GM23248 (cell line): ENCODE data around the gene CPNE5. TPM values are rescaled to one million over a fixed set of nuclear protein-coding genes. Genes with fewer than 3 reads are reported as not detected.

Experiments
- DNase-seq: peaks from one replicate; pipeline ENCODE4 v3.0.0-alpha.2; 2015
- H2AFZ ChIP-seq: fragments of 200-600 bp; sonication (generic); 2 replicates; pipeline ENCODE4 v1.6.1; 2016; ENCODE audit warnings: antibody characterized with exemption
- H3F3A ChIP-seq: fragments of 200-600 bp; sonication (generic); 2 replicates; pipeline ENCODE4 v1.6.1; 2016; ENCODE audit warnings: mild to moderate bottlenecking, antibody characterized with exemption, mixed run types; ENCODE audit not compliant: insufficient read depth
- H3K27ac ChIP-seq: fragments of 200-600 bp; sonication (generic); 2 replicates; pipeline ENCODE4 v1.5.1; 2016; ENCODE audit warnings: mild to moderate bottlenecking
- H3K27me3 ChIP-seq: fragments of 200-600 bp; sonication (generic); replicated peaks from 2 replicates; pipeline ENCODE4 v1.6.1; 2016; ENCODE audit warnings: mild to moderate bottlenecking; ENCODE audit not compliant: insufficient read depth
- H3K36me3 ChIP-seq: fragments of 200-600 bp; sonication (generic); 2 replicates; pipeline ENCODE4 v1.6.1; 2016; ENCODE audit warnings: low read depth, mild to moderate bottlenecking
- H3K4me1 ChIP-seq: fragments of 200-600 bp; sonication (generic); 2 replicates; pipeline ENCODE4 v1.6.1; 2016; ENCODE audit warnings: mild to moderate bottlenecking; ENCODE audit not compliant: insufficient read depth
- H3K4me2 ChIP-seq: fragments of 200-600 bp; sonication (generic); one replicate; pipeline ENCODE4 v1.6.1; 2016; ENCODE audit warnings: mild to moderate bottlenecking; ENCODE audit not compliant: unreplicated experiment
- H3K4me3 ChIP-seq: fragments of 200-600 bp; sonication (generic); 2 replicates; pipeline ENCODE4 v1.5.1; 2016; ENCODE audit warnings: mild to moderate bottlenecking
- H3K79me2 ChIP-seq: fragments of 200-600 bp; sonication (generic); 2 replicates; pipeline ENCODE4 v1.6.1; 2016; ENCODE audit warnings: mild to moderate bottlenecking; ENCODE audit not compliant: insufficient read depth
- H3K9ac ChIP-seq: fragments of 200-600 bp; sonication (generic); 2 replicates; pipeline ENCODE4 v1.6.1; 2016; ENCODE audit warnings: mild to moderate bottlenecking
- H3K9me2 ChIP-seq: fragments of 200-600 bp; sonication (generic); 2 replicates; pipeline ENCODE4 v1.6.1; 2016; ENCODE audit warnings: mixed run types, mild to moderate bottlenecking, moderate library complexity; ENCODE audit not compliant: insufficient read depth
- H3K9me3 ChIP-seq: fragments of 200-600 bp; sonication (generic); one replicate; pipeline ENCODE4 v1.6.1; 2017; ENCODE audit warnings: low read depth
- H4K20me1 ChIP-seq: fragments of 200-600 bp; sonication (generic); 2 replicates; pipeline ENCODE4 v1.6.0; 2016; ENCODE audit not compliant: insufficient read depth
- EZH2 ChIP-seq: fragments of 200-600 bp; sonication (generic); IDR thresholded peaks from 2 replicates; pipeline ENCODE4 v1.6.1; 2018; ENCODE audit warnings: antibody characterized with exemption, mild to moderate bottlenecking; ENCODE audit not compliant: insufficient read depth, poor library complexity, severe bottlenecking
- EZH2phosphoT487 ChIP-seq: fragments of 200-600 bp; sonication (generic); IDR thresholded peaks from 2 replicates; pipeline ENCODE4 v1.6.1; 2018; ENCODE audit warnings: antibody characterized with exemption, moderate library complexity, mild to moderate bottlenecking, low read depth; ENCODE audit not compliant: insufficient read depth
- WGBS, 2 experiments: methylation state at CpG; one replicate each; pipeline ENCODE4 v1.1.6; 2015 to 2017; ENCODE audit warnings: low lambda C conversion rate in 2 of 2, low coverage in 1 of 2; ENCODE audit errors: missing lambda C conversion rate in 2 of 2; 5-methylcytosine and 5-hydroxymethylcytosine counted together
- in situ Hi-C: fragments of 300-500 bp; cut with MboI; formaldehyde crosslinking; loops from 2 replicates; pipeline ENCODE4 v1.15.0; 2020
- polyA plus RNA-seq: library from polyadenylated mRNA; unstranded; fragments of >200 nt; fragmentation: Nextera tagmentation; extraction: Ambion mirVana; gene quantifications from 2 replicates; pipeline ENCODE4 v1.2.1, GENCODE V29; 2016
- total RNA-seq: library from RNA; depleted of rRNA; stranded (reverse); fragments of >200 nt; shearing (Covaris generic); gene quantifications from 2 replicates; pipeline ENCODE4 v1.2.3, GENCODE V29; 2014

CPNE5 gene
- total and polyA plus RNA-seq, 2 experiments from 2014 or later: 0.23 TPM; not detected in 1

DNA sequence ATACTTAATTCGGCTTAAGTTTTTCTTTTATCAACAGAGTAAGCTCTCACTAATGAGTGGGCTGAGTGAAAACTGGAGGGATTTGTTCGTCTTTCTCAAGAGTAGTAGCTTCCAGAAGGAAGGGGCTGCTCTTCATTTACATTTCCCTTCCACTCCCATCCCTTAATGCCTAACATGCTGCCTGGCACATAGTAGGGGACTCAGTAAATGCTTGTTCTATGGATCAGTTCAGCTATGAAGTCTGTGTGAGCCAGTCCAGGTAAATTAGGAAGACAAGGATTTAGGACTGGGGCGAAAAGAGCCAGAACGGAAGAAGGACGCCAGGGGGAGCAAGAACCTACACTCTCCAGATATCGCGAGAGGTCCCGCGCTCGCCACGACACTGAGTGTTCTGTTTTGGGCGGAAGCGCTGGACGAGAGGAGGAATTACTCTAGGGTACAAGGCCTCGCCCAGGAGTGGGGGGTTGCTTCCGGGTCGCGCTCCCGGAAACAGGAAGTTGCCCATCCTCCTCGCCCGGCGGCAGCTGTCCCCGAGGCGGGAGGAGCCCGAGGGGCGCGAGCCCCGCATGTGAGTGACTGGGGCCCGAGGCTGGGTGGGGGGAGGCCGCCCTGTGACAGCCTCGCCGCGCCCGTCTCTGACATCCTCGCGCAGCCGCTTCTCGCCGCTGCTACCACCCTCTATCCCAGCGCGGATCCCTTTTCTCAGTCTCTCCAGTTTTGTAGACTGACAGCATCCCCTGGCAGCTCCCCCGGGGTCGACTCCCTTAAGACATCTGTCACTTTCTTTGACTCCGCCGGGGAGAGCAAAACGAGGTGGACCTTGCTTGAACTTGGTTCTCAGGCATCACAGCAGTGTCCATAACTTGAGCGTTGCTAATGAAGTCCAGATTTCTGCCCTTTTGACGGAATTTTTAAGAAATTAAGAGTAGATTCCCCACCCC is 46.5 kb upstream of the CPNE5 start, which contains the start of gene C6orf89:
Gene C6orf89, plus strand, starts transcription at position 492 of the 941 bp plus-strand sequence. CDS start 13,493 bp downstream, outside the sequence.
- in situ Hi-C loops: loop anchor here (25.0 kb wide), 1 partner anchor 327 kb away; no protein-coding TSS in a partner anchor
- WGBS, 2 experiments: 3 to 5% methylated on average over 30 to 48 of the region's 48 CpGs

DNA sequence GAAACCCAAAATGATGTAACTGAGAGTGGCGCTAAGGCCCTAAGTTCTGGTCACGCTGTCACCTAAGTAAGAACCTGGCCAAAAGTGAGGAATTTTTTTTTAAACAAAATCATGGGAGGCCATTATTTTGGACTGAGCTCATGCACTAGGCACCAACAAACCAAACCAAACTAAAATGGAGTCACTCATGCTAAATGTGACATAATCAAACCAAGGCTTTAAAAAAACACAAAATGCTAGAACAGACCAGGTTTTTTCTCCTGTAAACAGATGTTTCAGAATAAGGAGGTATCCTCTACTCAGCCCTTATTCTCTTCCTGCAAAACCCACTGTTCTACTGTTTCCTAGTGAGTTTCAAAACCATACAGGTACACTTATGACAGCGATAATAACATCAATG is 45.4 kb upstream of the CPNE5 start:
- TF ChIP-seq EZH2 (no peak), EZH2phosphoT487 (no peak)
- Histone ChIP-seq H3K36me3 (no peaks in the 10 kb centered on the region), H3K27me3 (no peaks in the 10 kb centered on the region), H3F3A (no peaks in the 10 kb centered on the region), H2AFZ (peak overlapping the region; percentile 100), H3K9me3 (no peaks in the 10 kb centered on the region), H3K9me2 (no peaks in the 10 kb centered on the region), H3K9ac (no peak overlapping the region), H3K4me3 (no peak overlapping the region), H4K20me1 (no peaks in the 10 kb centered on the region), H3K4me2 (no peak overlapping the region), H3K4me1 (peaks cover 17% of the 10 kb centered on the region; the same call in 1 of the 2 replicates), H3K79me2 (peaks cover 41% of the 10 kb centered on the region), H3K27ac (no peak overlapping the region)
- in situ Hi-C loops: loop anchor here (25.0 kb wide), 1 partner anchor 328 kb away; no protein-coding TSS in a partner anchor
- DNase-seq: no peak
- WGBS, 2 experiments: 97 to 100% methylated on average over 3 of the region's 3 CpGs

More for the DNA sequence above, 46.5 kb upstream of the CPNE5 start, which contains the start of gene C6orf89:
- no peaks in the 10 kb centered on the region for H3K27me3 ChIP-seq
- TF ChIP-seq EZH2 (no peak), EZH2phosphoT487 (no peak)
- H4K20me1 ChIP-seq: no peaks in the 10 kb centered on the region
- DNase-seq: peak; percentile 98
- H3K79me2 ChIP-seq: peaks cover 52% of the 10 kb centered on the region
- peak within 1 kb of the TSS; percentile 99 for H3K4me3 ChIP-seq
- H2AFZ ChIP-seq: peak within 1 kb of the TSS; percentile 100
- no peaks in the 10 kb centered on the region for H3K9me2 ChIP-seq
- peak within 1 kb of the TSS; percentile 96 for H3K9ac ChIP-seq
- peak within 1 kb of the TSS; percentile 88 for H3K4me2 ChIP-seq
- H3K4me1 ChIP-seq: peaks cover 17% of the 10 kb centered on the region; the same call in 1 of the 2 replicates
- H3K9me3 ChIP-seq: no peaks in the 10 kb centered on the region
- no peaks in the 10 kb centered on the region for H3K36me3 ChIP-seq
- peak within 1 kb of the TSS; percentile 71 for H3K27ac ChIP-seq
- H3F3A ChIP-seq: no peaks in the 10 kb centered on the region

DNA sequence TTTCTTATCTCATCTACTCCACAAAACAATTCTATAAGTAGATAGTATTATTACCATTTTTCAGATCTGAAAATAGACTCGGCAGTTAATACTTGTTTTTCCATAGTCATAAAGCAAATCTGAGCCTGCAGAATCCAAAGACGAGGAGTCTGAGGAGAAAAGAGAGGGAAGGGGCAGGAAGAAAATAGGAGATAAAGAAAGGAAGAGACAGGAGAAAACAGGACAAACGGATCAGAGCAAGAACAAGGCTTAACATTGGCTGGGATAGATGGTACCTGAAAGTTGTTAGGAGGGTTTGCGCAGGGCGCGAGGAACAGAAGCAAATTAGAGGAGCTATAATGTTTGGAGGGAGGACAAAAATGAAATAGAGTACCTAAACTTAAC is 36.0 kb upstream of the CPNE5 start:
- peak overlapping the region; percentile 91 for H3K27ac ChIP-seq
- peak overlapping the region; percentile 91 for H3K4me2 ChIP-seq
- no peak for TF ChIP-seq EZH2phosphoT487
- no peak for TF ChIP-seq EZH2
- H3F3A ChIP-seq: peaks cover 9% of the 10 kb centered on the region; the same call in 1 of the 2 replicates
- peak overlapping the region; percentile 97 for H3K4me3 ChIP-seq
- H3K9ac ChIP-seq: peak overlapping the region; percentile 94
- H3K27me3 ChIP-seq: no peaks in the 10 kb centered on the region
- DNase-seq: no peak
- H2AFZ ChIP-seq: peak overlapping the region; percentile 100
- H3K9me3 ChIP-seq: no peaks in the 10 kb centered on the region
- H4K20me1 ChIP-seq: no peaks in the 10 kb centered on the region
- peaks cover 4% of the 10 kb centered on the region; the same call in 1 of the 2 replicates for H3K36me3 ChIP-seq
- WGBS, 2 experiments: 32 to 40% methylated on average over 6 of the region's 6 CpGs
- peaks cover 21% of the 10 kb centered on the region for H3K79me2 ChIP-seq
- H3K4me1 ChIP-seq: peaks cover 13% of the 10 kb centered on the region
- in situ Hi-C loops: loop anchor here (25.0 kb wide), 1 partner anchor 337 kb away; no protein-coding TSS in a partner anchor
- no peaks in the 10 kb centered on the region for H3K9me2 ChIP-seq

DNA sequence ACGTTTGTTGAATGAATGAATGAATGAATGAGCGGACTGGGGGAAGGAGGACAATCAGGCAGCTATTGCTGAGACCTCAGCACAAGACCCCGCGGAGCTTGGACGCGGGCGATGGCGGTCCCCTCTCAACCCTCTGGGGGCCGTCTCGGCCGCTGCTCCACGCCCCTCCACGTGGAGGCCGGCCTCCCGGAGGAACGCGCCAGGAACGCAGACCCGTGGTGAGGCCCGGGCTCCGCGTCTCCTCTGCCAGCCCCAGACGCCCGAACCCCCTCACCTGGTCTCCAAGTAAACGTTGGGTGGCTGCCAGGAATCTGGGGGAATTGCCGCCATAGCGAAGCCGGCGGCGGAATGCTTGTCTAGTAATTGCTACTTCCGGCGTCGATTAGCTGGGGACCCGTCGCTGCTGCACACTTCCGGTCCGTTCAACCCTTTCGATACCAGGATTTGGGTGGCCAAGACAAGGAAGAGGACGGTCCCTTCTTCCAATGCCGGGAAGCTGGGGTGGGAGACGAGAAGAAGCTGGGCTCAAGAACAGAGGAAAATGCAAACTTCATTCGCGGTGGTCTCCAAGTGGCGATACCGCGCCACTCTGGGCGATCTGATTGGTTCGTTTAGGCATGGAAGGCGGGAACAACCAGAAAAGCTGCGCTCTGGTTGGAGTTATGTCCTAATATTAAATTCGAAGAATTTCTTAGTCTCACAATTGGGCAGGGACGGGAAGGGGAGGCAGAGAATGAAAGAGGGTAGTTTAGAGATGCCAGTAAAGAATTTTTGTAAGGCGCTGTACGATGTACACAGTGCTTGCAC is 35.4 kb upstream of the CPNE5 start, which contains the start of gene PPIL1:
Gene PPIL1, minus strand, starts transcription at position 361 of the 807 bp plus-strand sequence. Its CDS starts 31 bp downstream, at position 330.
- H3K4me1 ChIP-seq: peaks cover 13% of the 10 kb centered on the region
- peaks cover 9% of the 10 kb centered on the region; the same call in 1 of the 2 replicates for H3F3A ChIP-seq
- peak within 1 kb of the TSS; percentile 100 for H2AFZ ChIP-seq
- no peak for TF ChIP-seq EZH2
- peak within 1 kb of the TSS; percentile 97 for H3K4me3 ChIP-seq
- DNase-seq: peak; percentile 96
- in situ Hi-C loops: loop anchor here (25.0 kb wide), 1 partner anchor 338 kb away; no protein-coding TSS in a partner anchor
- no peaks in the 10 kb centered on the region for H3K9me3 ChIP-seq
- H3K9ac ChIP-seq: peak within 1 kb of the TSS; percentile 94
- H3K27me3 ChIP-seq: no peaks in the 10 kb centered on the region
- WGBS, 2 experiments: 0 to 1% methylated on average over 54 of the region's 54 CpGs
- no peaks in the 10 kb centered on the region for H4K20me1 ChIP-seq
- H3K4me2 ChIP-seq: peak within 1 kb of the TSS; percentile 91
- H3K79me2 ChIP-seq: peaks cover 21% of the 10 kb centered on the region
- H3K9me2 ChIP-seq: no peaks in the 10 kb centered on the region
- peaks cover 4% of the 10 kb centered on the region; the same call in 1 of the 2 replicates for H3K36me3 ChIP-seq
- peak within 1 kb of the TSS; percentile 91 for H3K27ac ChIP-seq
